Liver (tissue), 3 donors: ENCODE results near the gene LRCH3.

Source experiments
- CTCF ChIP-seq: fragments of 150-350 bp; IDR thresholded peaks from 2 replicates; pipeline ENCODE4 v1.5.1; 2017; ENCODE audit warnings: improper control_type of control experiment, low read depth, low read length; ENCODE audit not compliant: missing input control
- FOXA2 ChIP-seq: IDR thresholded peaks from 2 replicates; pipeline ENCODE4 v1.6.1; 2016; ENCODE audit warnings: antibody characterized with exemption
- GABPA ChIP-seq, 2 donors: IDR thresholded peaks in 1 of 2; conservative IDR thresholded peaks in 1 of 2; 2 replicates each; pipeline ENCODE4 v1.6.1; 2016; ENCODE audit warnings: antibody characterized with exemption in 2 of 2, mild to moderate bottlenecking in 1 of 2, moderate library complexity in 1 of 2
- JUND ChIP-seq, 2 donors: IDR thresholded peaks; 2 replicates each; pipeline ENCODE4 v1.6.1; 2016; ENCODE audit warnings: antibody characterized with exemption in 2 of 2
- RAD21 ChIP-seq, 2 donors: IDR thresholded peaks; 2 replicates each; pipeline ENCODE4 v1.6.1; 2016; ENCODE audit warnings: antibody characterized with exemption in 2 of 2, mild to moderate bottlenecking in 2 of 2
- RXRA ChIP-seq, 2 donors: IDR thresholded peaks; 2 replicates each; pipeline ENCODE4 v1.6.1; 2017 to 2018; ENCODE audit warnings: antibody characterized with exemption in 2 of 2, mild to moderate bottlenecking in 1 of 2
- SP1 ChIP-seq: IDR thresholded peaks from 2 replicates; pipeline ENCODE4 v1.6.1; 2018; ENCODE audit warnings: antibody characterized with exemption, mild to moderate bottlenecking
- TAF1 ChIP-seq: conservative IDR thresholded peaks from 2 replicates; pipeline ENCODE4 v1.6.1; 2016; ENCODE audit warnings: antibody characterized with exemption, mild to moderate bottlenecking
- YY1 ChIP-seq: IDR thresholded peaks from 2 replicates; pipeline ENCODE4 v1.6.1; 2016; ENCODE audit warnings: antibody characterized with exemption, mild to moderate bottlenecking
- TF ChIP-seq, protein P1 (sequence below): IDR thresholded peaks from 2 replicates; pipeline ENCODE4 v1.6.1; 2016; ENCODE audit warnings: antibody characterized with exemption, mild to moderate bottlenecking
- TF ChIP-seq, protein P2 (sequence below): IDR thresholded peaks from 2 replicates; pipeline ENCODE4 v1.6.1; 2016; ENCODE audit warnings: antibody characterized with exemption
- donor health status: healthy.
- donor health status: healthy.

- no peak for TF ChIP-seq CTCF
- no peak for TF ChIP-seq JUND (IDR thresholded peaks at IDR 0.05)
- TF ChIP-seq, protein P1, sequence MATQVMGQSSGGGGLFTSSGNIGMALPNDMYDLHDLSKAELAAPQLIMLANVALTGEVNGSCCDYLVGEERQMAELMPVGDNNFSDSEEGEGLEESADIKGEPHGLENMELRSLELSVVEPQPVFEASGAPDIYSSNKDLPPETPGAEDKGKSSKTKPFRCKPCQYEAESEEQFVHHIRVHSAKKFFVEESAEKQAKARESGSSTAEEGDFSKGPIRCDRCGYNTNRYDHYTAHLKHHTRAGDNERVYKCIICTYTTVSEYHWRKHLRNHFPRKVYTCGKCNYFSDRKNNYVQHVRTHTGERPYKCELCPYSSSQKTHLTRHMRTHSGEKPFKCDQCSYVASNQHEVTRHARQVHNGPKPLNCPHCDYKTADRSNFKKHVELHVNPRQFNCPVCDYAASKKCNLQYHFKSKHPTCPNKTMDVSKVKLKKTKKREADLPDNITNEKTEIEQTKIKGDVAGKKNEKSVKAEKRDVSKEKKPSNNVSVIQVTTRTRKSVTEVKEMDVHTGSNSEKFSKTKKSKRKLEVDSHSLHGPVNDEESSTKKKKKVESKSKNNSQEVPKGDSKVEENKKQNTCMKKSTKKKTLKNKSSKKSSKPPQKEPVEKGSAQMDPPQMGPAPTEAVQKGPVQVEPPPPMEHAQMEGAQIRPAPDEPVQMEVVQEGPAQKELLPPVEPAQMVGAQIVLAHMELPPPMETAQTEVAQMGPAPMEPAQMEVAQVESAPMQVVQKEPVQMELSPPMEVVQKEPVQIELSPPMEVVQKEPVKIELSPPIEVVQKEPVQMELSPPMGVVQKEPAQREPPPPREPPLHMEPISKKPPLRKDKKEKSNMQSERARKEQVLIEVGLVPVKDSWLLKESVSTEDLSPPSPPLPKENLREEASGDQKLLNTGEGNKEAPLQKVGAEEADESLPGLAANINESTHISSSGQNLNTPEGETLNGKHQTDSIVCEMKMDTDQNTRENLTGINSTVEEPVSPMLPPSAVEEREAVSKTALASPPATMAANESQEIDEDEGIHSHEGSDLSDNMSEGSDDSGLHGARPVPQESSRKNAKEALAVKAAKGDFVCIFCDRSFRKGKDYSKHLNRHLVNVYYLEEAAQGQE, result no peak
- no peak for TF ChIP-seq TAF1
- no peak for TF ChIP-seq FOXA2
- TF ChIP-seq GABPA (IDR thresholded peaks at IDR 0.05 in 1 of 2, conservative IDR thresholded peaks at IDR 0.05 in 1 of 2), result no peak
- TF ChIP-seq RXRA (IDR thresholded peaks at IDR 0.05), result no peak
- no peak for TF ChIP-seq SP1
- TF ChIP-seq RAD21 (IDR thresholded peaks at IDR 0.05), result no peak
- no peak for TF ChIP-seq YY1
- TF ChIP-seq, protein P2, sequence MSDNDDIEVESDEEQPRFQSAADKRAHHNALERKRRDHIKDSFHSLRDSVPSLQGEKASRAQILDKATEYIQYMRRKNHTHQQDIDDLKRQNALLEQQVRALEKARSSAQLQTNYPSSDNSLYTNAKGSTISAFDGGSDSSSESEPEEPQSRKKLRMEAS, result no peak
Observed at GRCh38 chr3:197798863-197799262, 7.8 kb downstream of the LRCH3 start.
